ENCODE data around the gene CACNA2D3.

The CACNA2D3 gene

DNA sequence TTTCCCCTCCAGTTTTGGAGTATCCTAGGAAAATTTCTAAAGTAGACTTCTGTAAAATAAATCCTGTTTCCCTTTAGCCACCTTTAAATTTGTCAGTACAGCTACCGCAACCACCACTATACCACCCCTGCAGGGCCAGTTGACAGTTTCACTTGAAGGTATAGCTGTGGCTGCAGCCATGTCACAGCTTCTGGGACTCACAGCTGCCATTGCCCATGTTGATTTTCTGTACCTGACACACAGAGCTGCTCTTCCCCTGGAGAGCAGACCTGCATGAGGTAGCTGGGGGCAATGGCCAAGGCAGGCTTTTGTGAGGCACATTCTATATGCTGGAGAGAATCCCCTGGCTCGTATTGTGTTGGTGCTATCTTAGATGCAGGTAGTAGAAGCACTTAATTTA is 460.1 kb downstream of the CACNA2D3 start:
- TF ChIP-seq, protein P1, sequence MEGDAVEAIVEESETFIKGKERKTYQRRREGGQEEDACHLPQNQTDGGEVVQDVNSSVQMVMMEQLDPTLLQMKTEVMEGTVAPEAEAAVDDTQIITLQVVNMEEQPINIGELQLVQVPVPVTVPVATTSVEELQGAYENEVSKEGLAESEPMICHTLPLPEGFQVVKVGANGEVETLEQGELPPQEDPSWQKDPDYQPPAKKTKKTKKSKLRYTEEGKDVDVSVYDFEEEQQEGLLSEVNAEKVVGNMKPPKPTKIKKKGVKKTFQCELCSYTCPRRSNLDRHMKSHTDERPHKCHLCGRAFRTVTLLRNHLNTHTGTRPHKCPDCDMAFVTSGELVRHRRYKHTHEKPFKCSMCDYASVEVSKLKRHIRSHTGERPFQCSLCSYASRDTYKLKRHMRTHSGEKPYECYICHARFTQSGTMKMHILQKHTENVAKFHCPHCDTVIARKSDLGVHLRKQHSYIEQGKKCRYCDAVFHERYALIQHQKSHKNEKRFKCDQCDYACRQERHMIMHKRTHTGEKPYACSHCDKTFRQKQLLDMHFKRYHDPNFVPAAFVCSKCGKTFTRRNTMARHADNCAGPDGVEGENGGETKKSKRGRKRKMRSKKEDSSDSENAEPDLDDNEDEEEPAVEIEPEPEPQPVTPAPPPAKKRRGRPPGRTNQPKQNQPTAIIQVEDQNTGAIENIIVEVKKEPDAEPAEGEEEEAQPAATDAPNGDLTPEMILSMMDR (IDR thresholded peaks at IDR 0.05): no peak

DNA sequence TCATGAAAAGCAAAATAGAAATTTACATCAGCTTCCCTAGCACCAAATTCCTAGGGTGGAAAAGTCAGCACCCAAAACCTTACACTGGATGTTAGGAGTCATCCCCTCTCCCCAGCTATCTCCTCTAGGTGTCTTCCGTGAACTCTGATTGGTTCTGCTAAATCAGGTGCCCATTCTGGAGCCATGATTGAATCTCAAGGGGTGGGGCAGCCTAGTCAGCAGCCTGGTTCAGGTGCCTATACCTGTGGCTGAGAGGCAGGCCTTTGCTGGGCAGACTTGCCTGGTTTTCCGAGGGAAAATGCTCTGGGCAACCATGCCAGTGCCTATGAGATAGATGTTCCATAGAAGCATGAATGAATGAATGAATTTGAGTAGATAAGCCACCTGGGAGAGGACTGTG is 468.8 kb downstream of the CACNA2D3 start:
- TF ChIP-seq, protein P1 (IDR thresholded peaks at IDR 0.05): no peak

DNA sequence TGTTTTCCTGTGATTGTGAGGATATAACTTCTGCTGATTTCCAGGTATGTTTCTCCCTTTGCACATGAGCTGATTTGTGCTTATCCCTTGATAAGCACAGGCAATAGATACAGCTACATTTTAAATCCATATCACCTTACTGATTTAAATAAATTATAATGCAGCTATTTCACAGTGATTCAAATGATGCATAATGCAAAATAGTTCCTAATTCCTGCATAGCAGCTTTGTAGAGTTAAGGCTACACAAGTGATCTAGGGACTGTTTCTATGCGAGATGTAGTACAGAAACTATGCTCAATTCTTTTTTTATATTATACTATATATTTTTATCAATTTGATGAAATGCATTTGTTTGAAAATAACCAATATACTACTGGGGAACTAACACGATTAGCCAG is 471.3 kb downstream of the CACNA2D3 start:
- TF ChIP-seq, protein P1 (IDR thresholded peaks at IDR 0.05): no peak

DNA sequence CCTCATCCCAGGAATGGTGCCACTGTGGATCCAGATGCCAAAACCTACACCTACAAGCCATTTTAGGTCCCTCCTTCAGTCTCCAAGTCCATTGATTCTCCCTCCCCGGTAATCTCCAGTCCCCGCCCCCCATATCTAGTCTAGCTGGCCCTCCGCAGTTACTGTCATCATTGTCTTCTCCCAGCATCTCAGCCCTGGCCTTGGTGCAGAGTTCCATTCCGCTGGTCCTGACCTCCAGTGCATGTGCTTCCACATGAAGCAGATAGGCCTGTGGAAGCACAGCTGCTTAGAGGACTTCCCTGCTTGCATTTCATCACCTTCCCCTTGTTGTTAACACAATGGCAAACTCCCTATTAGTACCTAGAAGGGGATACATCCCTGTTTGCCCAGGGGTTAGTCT is 473.7 kb downstream of the CACNA2D3 start:
- TF ChIP-seq, protein P1 (IDR thresholded peaks at IDR 0.05): no peak

DNA sequence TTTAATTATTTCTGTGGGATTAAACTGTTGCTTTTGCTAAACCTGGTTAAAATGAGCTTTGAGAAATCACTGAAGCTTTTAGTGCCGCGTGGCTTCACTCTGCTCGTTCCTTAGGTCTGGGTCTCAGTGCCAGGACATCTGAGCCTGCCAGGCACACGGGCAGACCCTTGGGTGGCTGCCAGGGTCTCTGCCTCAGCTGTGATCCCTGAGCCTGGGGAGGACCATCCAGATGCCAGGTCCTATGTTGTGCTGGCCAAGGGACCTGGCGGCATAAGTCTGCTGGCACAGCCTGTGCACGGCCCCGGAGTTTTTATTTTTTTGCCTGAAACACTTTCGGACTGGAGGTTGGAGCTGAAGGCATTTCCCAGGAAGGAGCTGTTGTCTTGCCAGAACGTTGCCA is 477.4 kb downstream of the CACNA2D3 start:
- TF ChIP-seq, protein P1 (IDR thresholded peaks at IDR 0.05): no peak

DNA sequence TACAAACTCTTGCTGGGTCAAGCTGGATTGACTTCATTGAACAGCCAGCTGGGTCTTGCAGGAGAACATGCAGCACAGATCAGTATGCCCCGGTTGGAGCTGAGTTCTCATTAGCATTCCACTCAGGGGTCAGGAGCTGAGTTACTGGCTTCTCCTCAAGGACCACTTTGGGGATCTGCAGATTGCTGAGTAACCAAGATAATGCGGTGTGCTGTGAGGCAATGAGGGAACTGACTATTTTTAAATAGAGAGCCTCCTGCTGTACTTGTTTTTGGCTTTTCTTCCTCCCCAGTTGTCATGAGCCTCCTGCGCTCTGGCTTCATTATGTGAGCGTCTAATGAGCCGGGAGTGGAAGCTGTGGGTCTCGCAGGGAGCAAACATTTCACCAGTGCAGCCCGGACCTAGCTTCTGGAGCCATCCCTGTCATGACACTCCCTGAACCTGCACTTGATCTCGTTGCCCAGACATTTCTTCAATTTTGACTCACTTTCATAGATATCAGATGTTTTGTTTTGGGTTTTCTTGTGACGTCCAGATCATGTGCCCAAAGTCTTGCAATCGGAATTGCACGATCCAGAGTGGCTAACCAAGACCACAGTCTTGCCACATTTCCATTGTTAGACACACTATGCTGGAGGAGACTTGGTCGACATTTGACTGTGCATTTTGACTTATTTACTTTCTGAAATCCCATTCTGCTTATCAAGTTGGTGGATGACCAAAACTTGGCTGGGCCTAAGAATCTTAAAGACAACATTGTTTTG is 478.3 kb downstream of the CACNA2D3 start:
- TF ChIP-seq, protein P1 (IDR thresholded peaks at IDR 0.05): no peak

DNA sequence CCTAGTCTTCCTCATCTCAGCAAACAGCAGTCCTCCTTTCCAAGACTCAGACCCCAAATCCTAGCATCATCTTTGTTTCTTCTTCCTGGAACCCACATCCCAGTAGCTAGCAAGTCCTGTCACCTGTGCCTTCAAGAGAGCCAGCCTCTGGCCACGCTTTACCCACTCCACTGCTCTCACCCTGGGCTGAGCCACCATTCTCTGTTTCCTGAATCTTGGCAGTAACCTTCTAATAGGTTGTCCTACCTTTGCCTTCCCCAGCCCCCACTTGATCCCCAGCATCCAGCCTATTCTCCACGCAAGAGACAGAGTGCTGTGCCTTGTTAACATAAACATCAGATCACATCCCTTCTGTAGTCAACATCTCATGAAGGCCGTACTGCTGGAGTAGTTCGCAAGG is 482.1 kb downstream of the CACNA2D3 start:
- TF ChIP-seq, protein P1 (IDR thresholded peaks at IDR 0.05): no peak

DNA sequence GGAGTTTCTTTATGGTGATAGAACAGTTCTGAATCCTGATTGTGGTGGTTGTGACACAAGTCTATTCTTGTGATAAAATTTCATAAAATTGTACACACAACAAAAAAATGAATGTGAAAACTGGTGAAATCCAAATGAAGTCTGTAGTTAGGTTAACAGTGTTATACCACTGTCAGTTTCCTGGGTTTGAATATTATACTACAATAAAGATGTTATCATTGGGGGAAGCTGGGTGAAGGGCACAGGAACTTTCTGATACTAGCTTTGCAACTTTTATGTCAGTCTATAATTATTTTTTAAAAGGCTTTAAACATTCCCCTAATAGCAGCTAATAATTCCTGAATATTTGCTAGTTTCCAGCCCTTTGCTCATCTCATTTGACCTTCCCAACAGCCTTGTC is 485.7 kb downstream of the CACNA2D3 start:
- TF ChIP-seq, protein P1 (IDR thresholded peaks at IDR 0.05): no peak

All from LNCAP (cell line).